Lower lobe of right lung (tissue), 2 donors: ENCODE measurements around the gene NINL. TPM values are rescaled to one million over a fixed set of nuclear protein-coding genes. Genes with fewer than 3 reads are reported as not detected.

Source experiments
- ATAC-seq, 2 donors: fragments of 200-7000 bp; cut with Tn5 transposase; one replicate each; pipeline ENCODE4 v1.9.1; 2020 to 2022; ENCODE audit warnings: mild to moderate bottlenecking in 2 of 2, moderate library complexity in 2 of 2
- DNase-seq: peaks from one replicate; pipeline ENCODE4 v3.0.0-alpha.2; 2020
- H3K27ac ChIP-seq: fragments of 200-600 bp; one replicate; pipeline ENCODE4 v1.8.0; 2022
- H3K27me3 ChIP-seq: fragments of 200-600 bp; one replicate; pipeline ENCODE4 v1.8.0; 2022; ENCODE audit warnings: low read depth
- H3K36me3 ChIP-seq: fragments of 200-600 bp; one replicate; pipeline ENCODE4 v1.8.0; 2022; ENCODE audit warnings: mild to moderate bottlenecking
- H3K4me1 ChIP-seq: fragments of 200-600 bp; one replicate; pipeline ENCODE4 v1.8.0; 2022
- H3K4me3 ChIP-seq: fragments of 200-600 bp; one replicate; pipeline ENCODE4 v1.8.0; 2022; ENCODE audit warnings: mild to moderate bottlenecking
- H3K9me3 ChIP-seq: fragments of 200-600 bp; one replicate; pipeline ENCODE4 v1.8.0; 2022
- CTCF ChIP-seq: fragments of 200-600 bp; IDR thresholded peaks from one replicate; pipeline ENCODE4 v1.8.0; 2022; ENCODE audit warnings: antibody characterized with exemption, mild to moderate bottlenecking
- intact Hi-C: fragments of 100-400 bp; cut with DNase I; formaldehyde crosslinking; loops from one replicate; pipeline ENCODE4 v1.11.0; 2022
- total RNA-seq: library from RNA; stranded (reverse); fragmentation: NEBNext Ultra II Directional; extraction: Animal tissue kit (Norgen Biotek cat#: 25700); gene quantifications from one replicate; pipeline ENCODE4 v1.2.1, GENCODE V29; 2021
- donor health status: DM: no; HTN: yes; CAD: no; lungs with severe emphysema.

Gene NINL
- total RNA-seq, 1 donor from 2014 or later: 10.7 TPM

- Histone ChIP-seq H3K9me3 (no peaks in the 10 kb centered on the region), H3K4me1 (no peaks in the 10 kb centered on the region), H3K27me3 (no peaks in the 10 kb centered on the region), H3K4me3 (no peak overlapping the region), H3K36me3 (no peaks in the 10 kb centered on the region), H3K27ac (no peak overlapping the region)
- intact Hi-C loops: no loop called here
- ATAC-seq (peak; percentile 25 to 32), DNase-seq (no peak)
- no peak for TF ChIP-seq CTCF
These were observed 52.4 kb downstream of the NINL start for GRCh38 chr20:25532971-25533391.

- Histone ChIP-seq H3K4me3 (no peak overlapping the region), H3K36me3 (no peaks in the 10 kb centered on the region), H3K9me3 (no peaks in the 10 kb centered on the region), H3K4me1 (no peaks in the 10 kb centered on the region), H3K27ac (no peak overlapping the region), H3K27me3 (no peaks in the 10 kb centered on the region)
- intact Hi-C loops: no loop called here
- DNase-seq: no peak
- TF ChIP-seq CTCF: no peak
- peak; percentile 63 to 70 for ATAC-seq
These were observed 53.1 kb downstream of the NINL start for GRCh38 chr20:25532015-25532751.

- intact Hi-C loops: no loop called here
- H3K9me3 ChIP-seq: no peaks in the 10 kb centered on the region
- H3K4me1 ChIP-seq: no peaks in the 10 kb centered on the region
- H3K27ac ChIP-seq: no peak overlapping the region
- ATAC-seq (no peak), DNase-seq (no peak)
- no peaks in the 10 kb centered on the region for H3K27me3 ChIP-seq
- H3K4me3 ChIP-seq: no peak overlapping the region
- no peaks in the 10 kb centered on the region for H3K36me3 ChIP-seq
- TF ChIP-seq CTCF: no peak
These were observed 55.9 kb downstream of the NINL start for GRCh38 chr20:25529295-25529951.

- ATAC-seq: no peak
- intact Hi-C loops: no loop called here
- Histone ChIP-seq H3K27me3 (no peaks in the 10 kb centered on the region), H3K4me3 (no peak overlapping the region), H3K27ac (no peak overlapping the region), H3K4me1 (no peaks in the 10 kb centered on the region), H3K36me3 (no peaks in the 10 kb centered on the region), H3K9me3 (no peaks in the 10 kb centered on the region)
- DNase-seq: no peak
- no peak for TF ChIP-seq CTCF
These were observed 57.4 kb downstream of the NINL start for GRCh38 chr20:25527949-25528348.

GRCh38 chr20:25526446-25526845 lies 58.9 kb downstream of the NINL start:
- H3K27ac ChIP-seq: no peak overlapping the region
- no peak for DNase-seq
- intact Hi-C loops: no loop called here

More at GRCh38 chr20:25526446-25526845, 58.9 kb downstream of the NINL start:
- no peak overlapping the region for H3K4me3 ChIP-seq
- TF ChIP-seq CTCF: no peak
- H3K9me3 ChIP-seq: no peaks in the 10 kb centered on the region
- no peaks in the 10 kb centered on the region for H3K4me1 ChIP-seq
- H3K36me3 ChIP-seq: no peaks in the 10 kb centered on the region
- no peaks in the 10 kb centered on the region for H3K27me3 ChIP-seq
- ATAC-seq: peak in 1 of 2 donors; percentile 29
